HEK293 (cell line): Measurements from ENCODE around the gene MYLK.

ENCODE experiments used
- CTCF ChIA-PET: fragments of 350-600 bp; formaldehyde crosslinking; extraction: SDS; loops from one replicate; lab custom pipeline; 2021; ENCODE audit warnings: antibody characterized with exemption; lab: Yijun Ruan, JAX
- POLR2A ChIA-PET: fragments of 300-600 bp; formaldehyde crosslinking; extraction: SDS; loops from one replicate; lab custom pipeline; 2020; ENCODE audit warnings: antibody characterized with exemption, inconsistent platforms; lab: Yijun Ruan, JAX
- H3K27ac ChIP-seq: fragments of 200-500 bp; sonication (Bioruptor generic); 2 replicates; pipeline ENCODE4 v1.5.1; 2014; ENCODE audit warnings: low read depth, low read length, control low read depth, inconsistent platforms; ENCODE audit errors: extremely low read depth
- H3K36me3 ChIP-seq, 2 experiments: fragments of 200-500 bp in 1 of 2; sonication (Bioruptor generic) in 1 of 2; 1 replicate in 1 of 2; 2 replicates in 1 of 2; pipeline ENCODE4 v1.5.1; 2014 to 2017; ENCODE audit warnings: inconsistent platforms in 2 of 2, low read length in 2 of 2; ENCODE audit not compliant: control insufficient read depth in 2 of 2, insufficient read depth in 1 of 2
- H3K4me1 ChIP-seq: fragments of 200-500 bp; sonication (Bioruptor generic); 2 replicates; pipeline ENCODE4 v1.5.1; 2014; ENCODE audit warnings: mild to moderate bottlenecking, low read length, inconsistent platforms; ENCODE audit not compliant: control insufficient read depth, insufficient read depth
- H3K4me3 ChIP-seq: 2 replicates; pipeline ENCODE4 v1.5.1; 2011; ENCODE audit warnings: low read depth, mild to moderate bottlenecking, control low read depth, low read length, moderate library complexity
- H3K9me3 ChIP-seq: fragments of 200-500 bp; sonication (Bioruptor generic); 2 replicates; pipeline ENCODE4 v1.5.1; 2014; ENCODE audit warnings: low read depth, low read length, inconsistent platforms; ENCODE audit not compliant: control insufficient read depth, insufficient read depth
- MZF1 ChIP-seq: fragments of 450-650 bp; formaldehyde crosslinking; IDR thresholded peaks from 2 replicates; pipeline ENCODE4 v1.5.1; 2017; ENCODE audit warnings: missing biosample characterization, missing genetic modification characterization, borderline replicate concordance
- PRDM1 ChIP-seq: fragments of 450-650 bp; formaldehyde crosslinking; IDR thresholded peaks from 2 replicates; pipeline ENCODE4; 2016; ENCODE audit warnings: missing biosample characterization, missing genetic modification characterization
- TCF7L2 ChIP-seq: IDR thresholded peaks from 2 replicates; pipeline ENCODE4 v1.6.1; 2011; ENCODE audit warnings: low read depth, mild to moderate bottlenecking, inconsistent platforms, low read length, moderate library complexity, borderline replicate concordance
- ZFP3 ChIP-seq: fragments of 450-650 bp; formaldehyde crosslinking; IDR thresholded peaks from 2 replicates; pipeline ENCODE4 v1.5.1; 2016; ENCODE audit warnings: low read depth, missing biosample characterization, missing genetic modification characterization
- ZNF10 ChIP-seq: fragments of 450-650 bp; formaldehyde crosslinking; IDR thresholded peaks from 2 replicates; pipeline ENCODE4 v1.5.1; 2017; ENCODE audit warnings: missing biosample characterization, missing genetic modification characterization
- ZNF138 ChIP-seq: fragments of 450-650 bp; formaldehyde crosslinking; IDR thresholded peaks from 2 replicates; pipeline ENCODE4 v1.5.1; 2016; ENCODE audit warnings: missing biosample characterization, missing genetic modification characterization, borderline replicate concordance
- ZNF211 ChIP-seq: fragments of 450-650 bp; formaldehyde crosslinking; IDR thresholded peaks from 2 replicates; pipeline ENCODE4 v1.5.1; 2016; ENCODE audit warnings: low read depth, missing biosample characterization, missing genetic modification characterization
- ZNF341 ChIP-seq: fragments of 450-650 bp; formaldehyde crosslinking; IDR thresholded peaks from 2 replicates; pipeline ENCODE4; 2016; ENCODE audit warnings: low read depth, missing biosample characterization, missing genetic modification characterization
- ZNF350 ChIP-seq: fragments of 450-650 bp; formaldehyde crosslinking; IDR thresholded peaks from 2 replicates; pipeline ENCODE4 v1.5.0; 2017; ENCODE audit warnings: missing biosample characterization, mild to moderate bottlenecking, missing genetic modification characterization
- ZNF529 ChIP-seq: fragments of 450-650 bp; formaldehyde crosslinking; IDR thresholded peaks from 2 replicates; pipeline ENCODE4 v1.5.1; 2017; ENCODE audit warnings: missing genetic modification characterization, missing biosample characterization; ENCODE audit not compliant: insufficient replicate concordance
- ZNF571 ChIP-seq: fragments of 450-650 bp; formaldehyde crosslinking; IDR thresholded peaks from 2 replicates; pipeline ENCODE4 v1.5.0; 2017; ENCODE audit warnings: missing biosample characterization, missing genetic modification characterization
- ZNF623 ChIP-seq: fragments of 450-650 bp; formaldehyde crosslinking; IDR thresholded peaks from 2 replicates; pipeline ENCODE4 v1.5.1; 2016; ENCODE audit warnings: missing biosample characterization, missing genetic modification characterization
- ZNF624 ChIP-seq: fragments of 450-650 bp; formaldehyde crosslinking; IDR thresholded peaks from 2 replicates; pipeline ENCODE4 v1.5.1; 2017; ENCODE audit warnings: missing biosample characterization, missing genetic modification characterization
- ZNF654 ChIP-seq: fragments of 450-650 bp; formaldehyde crosslinking; IDR thresholded peaks from 2 replicates; pipeline ENCODE4 v1.5.1; 2016; ENCODE audit warnings: low read depth, missing biosample characterization, missing genetic modification characterization
- ZNF776 ChIP-seq: fragments of 450-650 bp; formaldehyde crosslinking; IDR thresholded peaks from 2 replicates; pipeline ENCODE4 v1.5.0; 2017; ENCODE audit warnings: missing biosample characterization, missing genetic modification characterization, borderline replicate concordance
- TF ChIP-seq, protein P1 (sequence below): fragments of 450-650 bp; formaldehyde crosslinking; IDR thresholded peaks from 2 replicates; pipeline ENCODE4 v1.5.1; 2017; ENCODE audit warnings: missing biosample characterization, mild to moderate bottlenecking, missing genetic modification characterization, moderate library complexity
- TF ChIP-seq, protein P2 (sequence below): fragments of 450-650 bp; formaldehyde crosslinking; IDR thresholded peaks from 2 replicates; pipeline ENCODE4 v1.5.1; 2017; ENCODE audit warnings: missing biosample characterization, missing genetic modification characterization
- TF ChIP-seq, protein P3 (sequence below): fragments of 450-650 bp; formaldehyde crosslinking; IDR thresholded peaks from 2 replicates; pipeline ENCODE4 v1.5.1; 2016; ENCODE audit warnings: missing biosample characterization, missing genetic modification characterization
- TF ChIP-seq, protein P4 (sequence below): fragments of 450-650 bp; formaldehyde crosslinking; IDR thresholded peaks from 2 replicates; pipeline ENCODE4 v1.5.1; 2016; ENCODE audit warnings: missing biosample characterization, missing genetic modification characterization
- TF ChIP-seq, protein P5 (sequence below): fragments of 450-650 bp; formaldehyde crosslinking; IDR thresholded peaks from 2 replicates; pipeline ENCODE4 v1.5.1; 2016; ENCODE audit warnings: missing biosample characterization, missing genetic modification characterization, low read depth

MYLK gene

DNA sequence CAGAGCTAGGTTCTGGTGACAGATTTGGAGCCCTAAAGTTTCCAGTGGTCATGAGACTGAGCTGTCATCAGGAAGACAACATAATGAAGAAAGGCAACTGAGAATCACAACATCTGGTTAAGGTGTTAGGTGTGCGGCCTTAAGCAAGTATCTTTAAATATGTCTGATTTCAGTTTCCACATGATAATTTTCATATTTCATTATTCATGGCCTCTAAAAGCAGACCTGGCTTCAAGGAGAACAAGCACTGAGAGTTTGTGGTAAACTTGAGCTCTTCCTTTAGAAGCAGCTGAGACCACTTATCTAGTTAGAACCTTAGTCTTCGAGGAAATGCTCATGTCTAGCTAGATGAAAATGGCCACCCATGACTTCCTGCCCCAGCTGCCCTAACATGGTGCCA, 25.7 kb upstream of the MYLK start:
- CTCF ChIA-PET, result interaction anchor here (0.7 to 1.0 kb wide), 2 partner anchors 27 to 268 kb away, joined by 3 read pairs; no protein-coding TSS in a partner anchor
- no peak for TF ChIP-seq ZNF776 (tag by site-specific recombination)
- TF ChIP-seq, protein P1, sequence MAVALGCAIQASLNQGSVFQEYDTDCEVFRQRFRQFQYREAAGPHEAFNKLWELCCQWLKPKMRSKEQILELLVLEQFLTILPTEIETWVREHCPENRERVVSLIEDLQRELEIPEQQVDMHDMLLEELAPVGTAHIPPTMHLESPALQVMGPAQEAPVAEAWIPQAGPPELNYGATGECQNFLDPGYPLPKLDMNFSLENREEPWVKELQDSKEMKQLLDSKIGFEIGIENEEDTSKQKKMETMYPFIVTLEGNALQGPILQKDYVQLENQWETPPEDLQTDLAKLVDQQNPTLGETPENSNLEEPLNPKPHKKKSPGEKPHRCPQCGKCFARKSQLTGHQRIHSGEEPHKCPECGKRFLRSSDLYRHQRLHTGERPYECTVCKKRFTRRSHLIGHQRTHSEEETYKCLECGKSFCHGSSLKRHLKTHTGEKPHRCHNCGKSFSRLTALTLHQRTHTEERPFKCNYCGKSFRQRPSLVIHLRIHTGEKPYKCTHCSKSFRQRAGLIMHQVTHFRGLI, result no peak
- TF ChIP-seq, protein P2, sequence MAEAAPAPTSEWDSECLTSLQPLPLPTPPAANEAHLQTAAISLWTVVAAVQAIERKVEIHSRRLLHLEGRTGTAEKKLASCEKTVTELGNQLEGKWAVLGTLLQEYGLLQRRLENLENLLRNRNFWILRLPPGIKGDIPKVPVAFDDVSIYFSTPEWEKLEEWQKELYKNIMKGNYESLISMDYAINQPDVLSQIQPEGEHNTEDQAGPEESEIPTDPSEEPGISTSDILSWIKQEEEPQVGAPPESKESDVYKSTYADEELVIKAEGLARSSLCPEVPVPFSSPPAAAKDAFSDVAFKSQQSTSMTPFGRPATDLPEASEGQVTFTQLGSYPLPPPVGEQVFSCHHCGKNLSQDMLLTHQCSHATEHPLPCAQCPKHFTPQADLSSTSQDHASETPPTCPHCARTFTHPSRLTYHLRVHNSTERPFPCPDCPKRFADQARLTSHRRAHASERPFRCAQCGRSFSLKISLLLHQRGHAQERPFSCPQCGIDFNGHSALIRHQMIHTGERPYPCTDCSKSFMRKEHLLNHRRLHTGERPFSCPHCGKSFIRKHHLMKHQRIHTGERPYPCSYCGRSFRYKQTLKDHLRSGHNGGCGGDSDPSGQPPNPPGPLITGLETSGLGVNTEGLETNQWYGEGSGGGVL (tag by site-specific recombination), result no peak
- no peak for TF ChIP-seq PRDM1 (tag by site-specific recombination)
- TF ChIP-seq, protein P3, sequence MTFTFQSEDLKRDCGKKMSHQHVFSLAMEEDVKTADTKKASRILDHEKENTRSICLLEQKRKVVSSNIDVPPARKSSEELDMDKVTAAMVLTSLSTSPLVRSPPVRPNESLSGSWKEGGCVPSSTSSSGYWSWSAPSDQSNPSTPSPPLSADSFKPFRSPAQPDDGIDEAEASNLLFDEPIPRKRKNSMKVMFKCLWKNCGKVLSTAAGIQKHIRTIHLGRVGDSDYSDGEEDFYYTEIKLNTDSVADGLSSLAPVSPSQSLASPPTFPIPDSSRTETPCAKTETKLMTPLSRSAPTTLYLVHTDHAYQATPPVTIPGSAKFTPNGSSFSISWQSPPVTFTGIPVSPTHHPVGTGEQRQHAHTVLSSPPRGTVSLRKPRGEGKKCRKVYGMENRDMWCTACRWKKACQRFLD (tag by site-specific recombination), result no peak
- no peak for TF ChIP-seq ZNF350 (tag by site-specific recombination)

DNA sequence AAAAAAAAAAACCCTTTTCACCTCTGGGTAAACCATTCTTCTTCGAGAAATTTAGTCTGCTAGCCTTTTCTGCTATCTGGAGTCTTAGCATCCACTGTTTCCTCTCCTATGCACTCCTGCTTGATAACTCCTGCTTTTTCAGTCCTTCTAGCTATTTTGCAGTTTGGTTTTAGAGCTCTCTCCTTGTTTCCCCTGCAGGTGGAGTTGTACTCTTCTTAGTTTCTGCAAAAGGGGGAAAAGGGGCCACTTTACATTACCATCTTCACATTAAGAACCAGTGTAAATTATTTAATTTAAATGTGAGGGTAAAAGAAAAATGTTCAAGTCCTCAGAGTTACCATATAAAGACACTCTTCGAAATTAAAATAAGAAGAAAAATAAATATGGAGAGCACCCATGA, 23.6 kb upstream of the MYLK start:
- TF ChIP-seq ZNF138 (no peak), ZNF654 (peak; percentile 13; the same call in 1 of the 2 replicates)
- CTCF ChIA-PET, result interaction anchor here (0.7 kb wide), 4 partner anchors 80 to 231 kb away, joined by 3 to 6 read pairs (median 4); no protein-coding TSS in a partner anchor
- H3K4me3 ChIP-seq, result no peak overlapping the region
- H3K9me3 ChIP-seq, result no peaks in the 10 kb centered on the region
- no peak overlapping the region for H3K27ac ChIP-seq
- POLR2A ChIA-PET, result no interaction called here
- no peaks in the 10 kb centered on the region for H3K4me1 ChIP-seq
- H3K36me3 ChIP-seq, result no peaks in the 10 kb centered on the region

More for the DNA sequence above, 25.7 kb upstream of the MYLK start:
- Histone ChIP-seq H3K4me1 (no peaks in the 10 kb centered on the region), H3K36me3 (peaks cover 3 to 6% of the 10 kb centered on the region in 2 experiments; a peak in 2 of 3 replicates), H3K27ac (no peak overlapping the region), H3K4me3 (no peak overlapping the region), H3K9me3 (no peaks in the 10 kb centered on the region)
- POLR2A ChIA-PET, result no interaction called here

DNA sequence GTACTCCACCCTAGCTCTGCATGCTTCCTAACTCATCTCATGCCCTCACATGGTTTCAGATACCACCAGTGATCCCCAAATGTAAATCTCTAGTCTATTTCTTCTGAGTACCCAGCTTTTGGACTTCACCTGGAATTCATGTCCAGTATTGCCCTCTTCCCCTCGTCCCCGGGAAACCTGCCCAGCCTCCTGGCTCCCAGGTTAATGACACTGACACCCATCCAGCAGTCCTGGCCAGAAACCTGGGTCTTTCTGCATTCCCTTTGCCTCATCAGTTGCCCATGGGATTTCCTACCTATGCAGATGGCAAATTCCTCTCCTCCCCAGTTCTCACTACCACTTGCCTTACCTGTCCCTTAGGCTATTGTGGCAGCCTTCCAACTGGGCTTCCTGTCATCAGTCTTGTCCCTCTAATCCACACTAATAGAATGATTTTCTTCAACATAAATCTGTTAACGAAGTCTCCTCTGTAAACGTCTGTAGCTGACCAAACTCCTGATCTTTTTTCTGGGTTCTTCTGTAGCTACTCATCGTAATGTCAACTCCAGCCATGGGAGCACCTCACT, 15.3 kb upstream of the MYLK start:
- Histone ChIP-seq H3K4me3 (no peak overlapping the region), H3K36me3 (no peaks in the 10 kb centered on the region), H3K4me1 (no peaks in the 10 kb centered on the region), H3K27ac (no peak overlapping the region), H3K9me3 (no peaks in the 10 kb centered on the region)
- POLR2A ChIA-PET, result no interaction called here
- CTCF ChIA-PET, result interaction anchor here (1.5 kb wide), 1 partner anchor 247 kb away, joined by 4 read pairs; no protein-coding TSS in a partner anchor
- TF ChIP-seq ZNF138 (no peak), ZNF624 (tag by site-specific recombination) (no peak), ZNF10 (tag by site-specific recombination) (no peak), ZNF341 (tag by site-specific recombination) (no peak), ZNF211 (no peak), ZNF623 (no peak), TCF7L2 (no peak), ZNF571 (tag by site-specific recombination) (no peak), MZF1 (no peak), ZNF529 (tag by site-specific recombination) (no peak), ZFP3 (tag by site-specific recombination) (no peak)
- TF ChIP-seq, protein P4, sequence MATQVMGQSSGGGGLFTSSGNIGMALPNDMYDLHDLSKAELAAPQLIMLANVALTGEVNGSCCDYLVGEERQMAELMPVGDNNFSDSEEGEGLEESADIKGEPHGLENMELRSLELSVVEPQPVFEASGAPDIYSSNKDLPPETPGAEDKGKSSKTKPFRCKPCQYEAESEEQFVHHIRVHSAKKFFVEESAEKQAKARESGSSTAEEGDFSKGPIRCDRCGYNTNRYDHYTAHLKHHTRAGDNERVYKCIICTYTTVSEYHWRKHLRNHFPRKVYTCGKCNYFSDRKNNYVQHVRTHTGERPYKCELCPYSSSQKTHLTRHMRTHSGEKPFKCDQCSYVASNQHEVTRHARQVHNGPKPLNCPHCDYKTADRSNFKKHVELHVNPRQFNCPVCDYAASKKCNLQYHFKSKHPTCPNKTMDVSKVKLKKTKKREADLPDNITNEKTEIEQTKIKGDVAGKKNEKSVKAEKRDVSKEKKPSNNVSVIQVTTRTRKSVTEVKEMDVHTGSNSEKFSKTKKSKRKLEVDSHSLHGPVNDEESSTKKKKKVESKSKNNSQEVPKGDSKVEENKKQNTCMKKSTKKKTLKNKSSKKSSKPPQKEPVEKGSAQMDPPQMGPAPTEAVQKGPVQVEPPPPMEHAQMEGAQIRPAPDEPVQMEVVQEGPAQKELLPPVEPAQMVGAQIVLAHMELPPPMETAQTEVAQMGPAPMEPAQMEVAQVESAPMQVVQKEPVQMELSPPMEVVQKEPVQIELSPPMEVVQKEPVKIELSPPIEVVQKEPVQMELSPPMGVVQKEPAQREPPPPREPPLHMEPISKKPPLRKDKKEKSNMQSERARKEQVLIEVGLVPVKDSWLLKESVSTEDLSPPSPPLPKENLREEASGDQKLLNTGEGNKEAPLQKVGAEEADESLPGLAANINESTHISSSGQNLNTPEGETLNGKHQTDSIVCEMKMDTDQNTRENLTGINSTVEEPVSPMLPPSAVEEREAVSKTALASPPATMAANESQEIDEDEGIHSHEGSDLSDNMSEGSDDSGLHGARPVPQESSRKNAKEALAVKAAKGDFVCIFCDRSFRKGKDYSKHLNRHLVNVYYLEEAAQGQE, result no peak
- TF ChIP-seq, protein P5, sequence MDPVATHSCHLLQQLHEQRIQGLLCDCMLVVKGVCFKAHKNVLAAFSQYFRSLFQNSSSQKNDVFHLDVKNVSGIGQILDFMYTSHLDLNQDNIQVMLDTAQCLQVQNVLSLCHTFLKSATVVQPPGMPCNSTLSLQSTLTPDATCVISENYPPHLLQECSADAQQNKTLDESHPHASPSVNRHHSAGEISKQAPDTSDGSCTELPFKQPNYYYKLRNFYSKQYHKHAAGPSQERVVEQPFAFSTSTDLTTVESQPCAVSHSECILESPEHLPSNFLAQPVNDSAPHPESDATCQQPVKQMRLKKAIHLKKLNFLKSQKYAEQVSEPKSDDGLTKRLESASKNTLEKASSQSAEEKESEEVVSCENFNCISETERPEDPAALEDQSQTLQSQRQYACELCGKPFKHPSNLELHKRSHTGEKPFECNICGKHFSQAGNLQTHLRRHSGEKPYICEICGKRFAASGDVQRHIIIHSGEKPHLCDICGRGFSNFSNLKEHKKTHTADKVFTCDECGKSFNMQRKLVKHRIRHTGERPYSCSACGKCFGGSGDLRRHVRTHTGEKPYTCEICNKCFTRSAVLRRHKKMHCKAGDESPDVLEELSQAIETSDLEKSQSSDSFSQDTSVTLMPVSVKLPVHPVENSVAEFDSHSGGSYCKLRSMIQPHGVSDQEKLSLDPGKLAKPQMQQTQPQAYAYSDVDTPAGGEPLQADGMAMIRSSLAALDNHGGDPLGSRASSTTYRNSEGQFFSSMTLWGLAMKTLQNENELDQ (tag by site-specific recombination), result no peak
